Hindlimb muscle (tissue), 1 donor: ENCODE data around the gene RESP18. TPM values are rescaled to one million over a fixed set of nuclear protein-coding genes. Genes with fewer than 3 reads are reported as not detected.
A peak's percentile ranks its signal among the peaks of the same experiment; 100 is the strongest.
"Not testable (repeated sequence)": the region's sequence is repeated elsewhere in the genome, so short reads cannot be mapped to it uniquely, and the experiment has no call there.

Experiments
- DNase-seq: peaks from one replicate; pipeline ENCODE4 v3.0.0-alpha.2; 2013
- polyA plus RNA-seq: library from polyadenylated mRNA; unstranded; fragments of 120-200 nt; gene quantifications from one replicate; pipeline ENCODE4 v1.2.1, GENCODE V29; 2013; ENCODE audit not compliant: insufficient read length

RESP18 gene
- polyA plus RNA-seq, 1 donor, result not detected

DNA sequence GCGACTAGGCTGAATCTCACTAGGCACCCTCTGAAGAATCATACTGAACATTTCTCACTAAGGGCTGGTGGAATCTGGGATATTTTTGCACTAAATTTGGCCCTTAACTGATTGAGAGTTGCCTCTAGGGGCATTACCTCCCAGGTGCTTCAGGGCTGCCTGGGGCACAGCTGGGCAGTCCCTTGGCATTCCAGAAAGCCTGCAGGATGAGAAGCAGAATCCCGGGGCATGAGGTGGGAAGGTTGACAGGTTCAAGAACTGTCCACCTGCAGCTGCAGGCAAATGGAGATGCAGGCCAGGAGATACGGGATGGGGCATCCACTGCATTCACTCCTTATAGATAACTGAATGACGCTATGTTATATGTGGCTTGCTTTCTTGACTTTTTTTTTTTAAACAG is 7.4 kb downstream of the RESP18 start:
- no peak for DNase-seq

DNA sequence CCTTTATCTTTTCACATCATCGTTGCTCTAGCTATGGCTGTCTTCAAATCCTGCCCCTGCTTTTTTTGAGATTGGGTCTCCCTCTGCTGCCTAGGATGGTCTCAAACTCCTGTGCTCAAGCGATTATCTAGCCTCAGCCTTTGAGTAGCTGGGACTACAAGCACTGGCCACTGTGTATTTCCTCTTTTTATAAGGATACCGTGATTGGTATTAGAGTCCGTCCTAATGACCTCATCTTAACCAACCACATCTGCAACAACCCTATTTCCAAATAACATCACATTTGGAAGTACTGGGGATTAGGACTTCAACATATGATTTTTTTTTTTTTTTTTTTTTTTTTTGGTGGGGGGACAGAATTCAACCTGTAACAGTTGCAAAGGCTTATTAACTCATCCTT is 9.1 kb downstream of the RESP18 start:
- DNase-seq, result no peak

DNA sequence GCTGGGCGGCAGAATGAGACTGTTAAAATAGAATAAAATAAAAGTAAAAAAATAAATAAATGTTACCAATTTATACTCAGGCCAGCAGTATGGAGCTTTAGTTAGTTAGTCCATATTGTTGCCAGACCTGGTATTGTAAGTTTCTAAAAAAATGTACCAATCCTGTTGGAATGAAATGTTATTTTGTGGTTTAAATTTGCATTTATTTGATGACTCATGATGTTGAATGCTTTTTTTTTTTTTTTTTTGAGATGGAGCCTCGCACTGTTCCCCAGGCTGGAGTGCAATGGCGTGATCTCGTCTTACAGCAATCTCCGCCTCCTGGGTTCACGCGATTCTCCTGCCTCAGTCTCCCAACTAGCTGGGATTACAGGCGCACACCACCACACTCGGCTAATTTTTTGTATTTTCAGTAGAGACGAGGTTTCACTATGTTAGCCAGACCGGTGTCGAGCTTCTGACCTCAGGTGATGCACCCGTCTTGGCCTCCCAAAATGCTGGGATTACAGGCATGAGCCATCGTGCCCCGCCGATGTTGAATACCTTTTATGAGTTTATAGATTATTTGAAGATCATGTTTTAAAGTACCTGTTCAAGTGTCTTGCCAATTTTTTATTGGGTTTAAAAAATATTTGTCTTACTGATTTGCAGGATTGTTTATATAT is 17.6 kb downstream of the RESP18 start:
- DNase-seq, result no peak

DNA sequence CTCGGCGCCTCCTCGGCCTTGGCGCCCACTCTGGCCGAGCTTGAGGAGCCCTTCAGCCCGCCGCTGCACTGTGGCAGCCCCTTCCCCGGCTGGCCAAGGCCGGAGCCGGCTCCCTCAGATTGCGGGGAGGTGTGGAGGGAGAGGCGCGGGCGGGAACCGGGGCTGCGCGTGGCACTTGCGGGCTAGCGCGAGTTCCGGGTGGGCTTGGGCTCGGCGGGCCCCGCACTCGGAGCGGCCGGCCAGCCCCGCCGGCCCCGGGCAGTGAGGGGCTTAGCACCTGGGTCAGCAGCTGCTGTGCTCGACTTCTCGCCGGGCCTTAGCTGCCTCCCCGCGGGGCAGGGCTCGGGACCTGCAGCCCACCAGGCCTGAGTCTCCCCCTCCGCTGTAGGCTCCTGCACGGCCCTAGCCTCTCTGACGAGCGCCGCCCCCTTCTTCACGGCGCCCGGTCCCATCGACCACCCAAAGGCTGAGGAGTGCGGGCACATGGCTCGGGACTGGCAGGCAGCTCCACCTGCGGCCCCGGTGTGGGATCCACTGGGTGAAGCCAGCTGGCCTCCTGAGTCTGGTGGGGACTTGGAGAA is 19.8 kb downstream of the RESP18 start:
- not testable (repeated sequence) for DNase-seq

DNA sequence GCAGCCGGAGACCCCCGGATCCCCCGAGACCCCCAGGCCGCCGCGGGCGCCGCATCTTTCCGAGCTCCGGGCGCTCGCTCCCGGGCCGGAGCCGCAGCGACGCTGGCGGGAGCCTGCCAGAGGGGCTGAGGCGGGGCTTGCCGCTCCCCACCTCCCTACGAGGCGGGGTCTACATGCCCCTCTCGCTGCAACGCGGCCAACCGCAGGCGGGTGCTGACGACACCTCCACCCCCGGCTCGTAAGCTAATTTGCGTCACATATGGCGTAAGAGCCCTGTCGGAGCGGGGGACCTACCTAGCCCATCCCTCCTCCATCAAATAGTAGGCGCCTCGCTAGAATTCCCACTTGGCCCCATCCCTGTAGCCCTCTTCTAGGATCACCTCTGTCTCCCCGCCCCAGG is 23.3 kb downstream of the RESP18 start, which contains the start of gene PTPRN:
Gene PTPRN (minus strand): TSS at position 124 of the 400 bp plus-strand sequence. CDS start 69 bp downstream, at position 55.
- no peak for DNase-seq

DNA sequence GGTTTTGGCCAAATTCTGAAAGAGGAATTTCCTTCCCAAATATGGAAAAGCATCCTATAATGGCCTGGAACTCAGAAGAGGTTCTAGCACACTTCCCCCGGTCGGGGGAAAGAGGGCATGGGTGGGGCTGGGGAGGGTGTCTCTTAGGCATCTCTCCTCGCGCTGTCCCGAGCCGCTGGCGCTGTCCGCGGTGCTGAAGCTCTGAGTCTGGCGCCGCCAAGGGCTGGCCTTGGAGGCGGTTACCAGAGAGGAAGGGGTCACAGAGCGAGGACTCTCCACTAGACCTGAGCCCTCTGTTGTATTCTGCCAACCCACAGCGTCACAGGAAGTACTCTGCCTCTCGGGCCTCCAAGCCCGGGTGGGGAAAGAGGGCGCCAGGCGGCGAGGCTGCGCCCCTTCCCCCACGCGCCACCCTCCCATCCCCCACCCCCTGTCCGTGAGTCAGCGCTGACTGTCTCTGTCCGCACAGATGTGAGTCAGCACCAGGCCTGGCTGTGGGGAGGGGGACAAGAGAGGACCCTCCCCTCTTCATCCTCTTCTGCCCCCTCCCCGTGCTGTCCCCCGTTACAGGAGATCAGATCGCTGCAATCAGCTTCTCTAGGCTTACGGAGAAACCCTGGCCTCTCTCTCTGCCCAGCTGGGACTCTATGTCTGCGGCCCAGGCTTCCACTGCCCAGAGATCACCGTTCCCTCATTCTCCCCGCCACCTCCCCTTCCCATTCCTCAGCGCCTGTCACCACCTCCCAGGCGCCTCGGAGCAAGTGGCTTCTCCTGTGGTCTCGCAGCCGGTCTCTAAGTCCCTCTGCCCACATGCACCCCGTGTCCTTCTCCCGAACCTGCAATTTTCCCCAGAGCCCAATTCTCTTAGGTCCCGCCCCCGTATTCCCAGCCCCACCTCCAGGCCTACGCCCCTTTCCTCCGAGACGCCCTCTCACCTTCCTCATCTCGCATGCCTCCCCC is 24.1 kb downstream of the RESP18 start:
- peak; percentile 69 for DNase-seq

DNA sequence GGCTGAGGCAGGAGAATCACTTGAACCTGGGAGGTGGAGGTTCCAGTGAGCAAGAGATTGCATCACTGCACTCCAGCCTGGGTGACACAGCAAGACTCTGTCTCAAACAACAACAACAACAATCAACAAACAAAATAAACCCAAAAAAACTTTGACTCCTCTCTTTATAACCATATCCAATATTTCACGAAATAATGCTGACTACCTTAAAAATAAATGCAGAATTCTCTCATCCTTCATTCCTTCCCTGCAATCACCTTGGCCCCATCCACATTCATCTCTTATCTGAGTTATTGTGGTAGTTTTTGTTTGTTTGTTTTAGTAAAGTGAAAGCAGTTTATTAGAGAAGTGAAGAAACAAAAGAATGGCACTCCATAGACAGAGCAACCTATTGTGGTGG is 26.5 kb downstream of the RESP18 start:
- no peak for DNase-seq

DNA sequence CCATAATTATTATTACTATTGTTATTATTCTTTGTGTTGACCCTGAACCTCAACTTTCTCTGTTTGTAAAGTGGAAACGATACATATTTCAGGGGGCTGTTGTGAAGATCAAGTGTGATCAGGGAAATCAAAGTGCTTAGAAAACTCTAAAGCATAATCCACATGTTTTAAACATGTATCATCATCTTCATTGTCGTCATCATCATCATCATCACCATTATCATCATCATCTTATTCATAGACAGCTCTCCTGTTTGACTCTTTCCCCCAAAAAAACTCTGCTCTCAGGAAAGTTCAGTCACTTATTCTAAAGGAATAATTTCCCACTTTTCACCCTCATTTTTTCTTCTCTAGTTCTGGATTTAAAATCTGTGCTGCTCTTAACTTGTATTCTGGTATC is 28.3 kb downstream of the RESP18 start:
- no peak for DNase-seq

DNA sequence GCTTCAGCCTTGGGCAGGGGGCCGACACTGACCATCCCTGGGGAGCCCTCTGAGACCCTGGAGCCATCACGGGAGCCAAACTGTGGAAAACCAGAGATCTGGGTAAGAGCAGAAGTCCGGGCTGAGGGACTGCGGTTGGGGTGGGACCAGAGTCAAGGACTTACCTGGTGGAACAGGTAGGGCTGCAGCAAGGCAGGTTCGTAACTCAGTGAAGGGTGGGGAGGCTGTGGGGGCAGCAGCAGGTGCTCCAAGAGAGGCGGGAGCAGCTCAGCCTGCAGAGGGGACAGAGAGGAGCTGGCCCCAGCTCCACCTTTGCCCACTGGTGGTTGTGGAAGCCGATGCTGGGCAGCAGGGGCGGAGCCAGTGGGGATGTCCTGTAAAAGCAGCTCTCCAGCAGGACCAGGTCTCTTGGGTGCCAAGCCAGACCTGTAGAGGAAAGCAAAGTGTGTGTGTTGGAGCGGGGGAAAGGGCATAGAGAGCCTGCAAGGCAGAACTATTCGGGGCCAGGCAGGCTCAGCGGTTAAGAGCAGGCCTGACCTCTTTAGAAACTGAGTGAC is 30.1 kb downstream of the RESP18 start:
- DNase-seq, result no peak

DNA sequence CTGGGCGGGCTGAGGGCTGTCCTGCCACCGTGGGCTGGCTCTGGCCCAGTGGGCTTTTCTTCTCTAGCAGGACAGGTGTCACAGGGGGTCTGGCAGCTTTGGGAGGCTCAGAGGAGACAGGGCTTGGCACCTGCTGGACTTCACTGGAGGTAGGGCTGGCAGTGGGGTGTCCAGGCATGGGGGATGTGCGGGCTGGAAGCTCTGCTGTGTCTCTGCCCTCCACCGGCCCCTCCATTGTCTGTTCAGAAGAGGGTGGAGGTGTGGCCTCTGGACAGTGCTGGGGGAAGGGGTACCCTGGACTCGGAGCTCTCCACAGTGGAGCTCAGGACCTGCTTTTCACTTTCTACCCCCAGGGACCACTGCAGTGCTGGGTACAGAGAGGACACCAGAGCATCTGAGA is 32.5 kb downstream of the RESP18 start:
- DNase-seq, result no peak

DNA sequence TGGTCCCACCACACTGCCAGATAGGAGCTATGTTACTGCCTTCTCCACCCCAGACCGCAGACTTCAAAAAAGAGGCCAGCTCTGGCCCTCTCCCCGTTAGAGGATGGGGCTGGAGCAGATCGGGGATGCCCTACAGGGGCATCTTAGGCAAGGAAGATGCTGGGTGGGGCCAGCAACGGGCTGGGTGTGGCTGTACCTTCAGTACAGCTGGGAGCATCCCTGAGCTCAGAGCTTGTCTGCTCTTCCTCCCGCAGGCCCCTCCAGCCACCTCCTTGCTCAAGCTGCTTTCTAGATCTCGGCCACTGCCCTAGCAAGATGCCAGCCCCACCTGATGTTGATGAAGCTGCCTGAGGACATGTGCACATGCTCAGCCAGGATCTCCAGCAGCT is 33.2 kb downstream of the RESP18 start:
- DNase-seq, result no peak

DNA sequence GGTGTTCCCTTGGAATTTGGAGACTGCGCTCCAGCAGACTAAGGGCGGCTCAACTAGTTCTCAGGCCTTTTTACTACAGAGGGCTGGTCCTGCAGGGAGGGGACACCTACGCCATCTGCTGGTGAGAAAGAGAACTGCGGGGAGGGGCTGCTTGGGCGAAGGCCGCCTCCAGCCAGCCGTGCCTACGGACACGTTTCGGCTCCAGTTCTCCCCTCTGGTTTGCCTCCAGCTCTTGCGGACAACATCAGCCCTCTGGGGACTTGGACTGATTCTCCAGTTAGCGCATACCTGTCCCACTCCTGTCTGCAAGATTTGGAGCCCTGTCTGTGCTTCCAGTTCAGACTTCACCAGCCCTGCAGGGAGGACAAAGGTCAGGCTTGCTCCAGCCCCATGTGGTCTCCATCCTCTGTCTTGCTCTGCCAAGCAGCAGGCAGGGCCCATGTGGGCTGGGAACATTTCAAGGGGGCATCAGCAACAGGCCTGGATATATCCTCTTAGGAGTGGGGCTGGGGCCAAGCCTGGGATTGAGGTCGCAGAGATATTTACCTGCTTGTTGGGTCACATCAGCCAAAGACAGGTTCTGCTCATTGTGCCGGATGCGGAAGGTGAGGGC is 33.7 kb downstream of the RESP18 start:
- DNase-seq, result peak; percentile 81

DNA sequence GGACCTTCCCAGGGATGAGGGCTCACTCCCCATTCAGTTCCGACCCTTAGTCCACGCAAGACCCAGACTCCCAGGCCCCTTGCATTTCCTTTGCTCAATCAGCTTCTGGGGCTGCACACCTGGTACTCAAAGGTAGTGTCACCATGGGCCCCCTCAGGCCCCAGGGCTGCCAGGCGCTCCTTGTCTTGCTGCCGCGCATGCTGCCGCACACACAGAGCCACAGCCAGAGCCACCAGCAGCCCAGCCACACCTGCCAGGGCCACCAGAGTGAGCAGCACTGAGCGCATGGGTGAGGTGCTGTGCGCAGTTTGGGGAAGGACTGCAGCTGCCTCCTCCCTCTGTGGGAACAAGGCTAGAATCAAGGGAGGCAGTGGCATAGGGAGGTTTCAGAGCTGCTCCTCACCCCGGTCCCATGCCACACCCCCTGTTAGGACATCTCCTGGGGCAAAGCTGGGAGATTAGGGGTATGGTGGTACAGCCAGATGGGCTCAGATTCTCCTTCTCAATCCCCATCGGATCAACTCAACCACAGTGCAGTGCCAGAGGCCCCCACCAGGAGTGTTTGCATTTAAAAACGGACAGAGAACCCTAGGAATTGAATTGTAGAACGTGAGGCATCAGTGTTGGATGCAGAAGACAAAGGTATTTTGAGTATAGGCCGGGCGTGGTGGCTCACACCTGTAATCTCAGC is 34.6 kb downstream of the RESP18 start:
- no peak for DNase-seq

DNA sequence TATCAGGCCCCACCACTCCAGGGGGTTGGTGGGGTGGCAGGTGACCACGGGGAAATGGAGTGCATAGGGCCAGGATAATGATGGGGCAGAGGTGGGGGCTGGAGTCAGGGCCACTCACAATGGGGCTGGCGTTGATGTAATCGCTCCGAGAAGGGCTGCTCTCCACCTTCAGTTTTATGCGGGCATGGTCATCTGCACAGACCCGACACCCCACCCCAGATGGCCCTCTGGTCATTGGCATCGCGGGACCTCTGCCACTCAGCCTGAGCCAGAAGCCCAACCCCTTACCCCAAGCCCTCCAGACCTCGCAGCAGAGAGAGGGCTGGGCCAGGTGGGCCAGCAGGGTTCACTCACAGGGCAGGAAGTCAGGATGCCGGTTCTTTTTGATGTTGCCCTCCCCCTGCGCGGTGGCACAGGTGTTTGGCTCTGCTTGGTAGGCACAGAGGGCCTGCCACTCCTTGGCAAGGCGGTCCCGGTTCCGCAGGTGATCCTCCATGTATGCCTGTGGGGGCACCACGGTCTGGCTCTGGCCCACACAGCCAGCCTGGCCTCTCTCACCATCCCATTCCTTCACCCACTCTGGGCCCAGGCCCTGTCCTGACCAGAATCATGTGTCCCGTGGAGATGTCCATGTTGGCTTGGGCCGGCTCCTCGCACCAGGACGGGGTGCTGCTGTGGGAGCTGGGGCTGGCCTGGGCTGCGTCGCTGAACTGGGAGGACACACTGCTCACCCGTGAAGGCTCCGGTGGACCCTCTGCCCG is 35.7 kb downstream of the RESP18 start:
- no peak for DNase-seq

DNA sequence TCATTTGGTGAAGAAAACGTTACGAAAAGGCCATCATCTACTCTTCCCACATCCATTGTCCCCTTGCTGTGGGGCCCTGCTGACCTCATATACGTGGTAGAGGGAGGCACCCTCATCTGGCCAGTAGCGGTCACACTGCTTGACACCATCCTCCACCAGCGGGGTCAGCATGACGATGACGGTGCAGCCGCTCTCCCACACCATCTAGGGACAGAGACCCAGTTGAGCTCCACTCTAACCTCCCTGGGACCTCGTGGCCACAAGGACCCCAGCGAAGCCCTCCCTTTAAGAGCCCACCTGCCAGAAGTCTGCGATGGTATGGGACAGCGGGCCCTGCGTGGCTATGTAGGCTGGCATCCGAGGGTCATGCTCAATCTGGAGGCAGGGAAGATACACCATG is 36.4 kb downstream of the RESP18 start:
- DNase-seq, result no peak

DNA sequence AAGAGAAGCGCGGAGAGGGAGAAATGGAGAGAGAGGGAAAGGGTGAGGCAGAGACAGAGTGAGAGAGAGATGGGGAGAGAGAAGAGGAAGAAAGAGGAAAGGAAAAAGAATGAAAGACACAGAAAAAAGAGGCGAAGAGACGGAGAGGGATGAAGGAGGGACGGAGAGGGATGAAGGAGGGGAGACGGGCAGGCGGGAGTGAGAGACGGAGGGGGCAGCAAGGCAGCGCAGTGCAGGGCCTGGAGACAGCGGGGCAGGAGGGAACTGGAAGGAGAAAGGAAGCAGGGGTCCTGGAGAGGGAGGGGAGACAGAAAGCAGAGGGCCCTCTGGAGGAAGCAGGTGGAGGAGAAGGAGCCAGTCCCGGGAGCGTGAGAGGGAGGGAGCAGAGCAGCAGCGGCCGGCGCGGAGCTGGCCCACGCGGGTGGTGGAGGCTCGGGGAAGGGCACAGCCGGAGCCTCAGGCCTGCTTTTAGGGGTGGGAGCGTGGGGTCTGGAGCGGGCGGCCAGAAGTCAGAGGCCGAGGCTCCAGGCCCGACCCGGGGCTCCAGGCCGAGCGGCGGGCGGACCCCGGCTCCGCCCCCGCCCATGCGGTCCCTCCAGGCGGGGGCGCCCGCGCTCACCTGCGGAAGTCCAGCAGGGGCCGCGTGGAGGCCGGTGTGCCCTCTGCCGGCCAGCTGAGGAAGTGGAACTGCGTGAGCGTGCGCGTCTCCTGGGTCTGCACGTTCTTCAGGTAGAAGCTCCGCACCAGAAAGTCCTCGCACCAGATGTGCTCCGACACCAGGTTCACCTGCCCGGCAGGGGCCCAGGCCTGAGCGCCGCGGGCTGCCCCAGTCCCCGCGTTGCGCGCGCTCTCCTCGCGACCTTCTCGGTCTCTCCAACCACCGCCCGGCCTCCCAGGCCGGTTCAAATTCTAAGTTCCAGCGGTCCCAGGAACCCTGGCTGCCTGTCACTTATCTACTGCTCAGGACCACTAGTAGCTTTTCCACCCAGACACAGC is 37.9 kb downstream of the RESP18 start:
- DNase-seq, result peak; percentile 90

DNA sequence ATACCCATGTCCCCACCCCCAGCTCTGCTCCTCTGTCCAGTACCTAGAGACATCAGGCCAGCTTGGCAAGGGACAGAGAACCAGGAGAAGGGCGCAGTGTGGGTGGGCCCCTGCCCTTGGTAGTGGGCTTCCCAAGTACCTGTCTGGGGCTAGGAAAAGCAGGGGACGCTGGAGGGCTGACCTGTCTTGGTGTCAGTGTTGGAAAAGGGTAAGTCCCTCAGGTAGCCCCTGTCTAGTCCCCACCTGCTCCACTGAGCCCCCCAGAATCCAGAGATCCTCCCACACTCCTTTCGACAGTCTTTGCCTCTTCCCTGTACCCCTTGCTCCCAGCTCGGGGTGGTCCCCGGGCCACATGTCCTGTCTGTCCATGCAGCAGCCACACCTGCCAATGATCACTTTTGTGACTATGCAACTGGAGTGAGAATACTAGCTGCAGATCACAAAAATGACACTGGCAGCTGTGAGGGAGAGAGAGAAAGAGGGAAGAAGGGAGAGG is 38.8 kb downstream of the RESP18 start:
- no peak for DNase-seq

DNA sequence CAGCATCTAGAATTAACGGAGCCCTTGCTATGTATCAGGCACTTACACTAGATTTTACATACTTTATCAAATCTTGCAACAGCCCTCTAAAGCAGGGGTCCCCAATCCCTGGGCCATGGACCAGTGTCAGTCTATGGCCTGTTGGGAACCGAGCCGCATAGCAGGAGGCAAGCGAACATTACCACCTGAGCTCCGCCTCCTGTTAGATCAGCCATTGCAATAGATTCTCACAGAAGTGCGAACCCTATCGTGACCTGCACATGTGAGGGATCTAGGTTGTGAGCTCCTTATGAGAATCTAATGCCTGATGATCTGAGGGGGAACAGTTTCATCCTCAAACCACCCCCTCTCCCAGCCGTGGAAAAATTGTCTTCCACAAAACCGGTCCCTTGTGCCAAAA is 39.9 kb downstream of the RESP18 start:
- no peak for DNase-seq

DNA sequence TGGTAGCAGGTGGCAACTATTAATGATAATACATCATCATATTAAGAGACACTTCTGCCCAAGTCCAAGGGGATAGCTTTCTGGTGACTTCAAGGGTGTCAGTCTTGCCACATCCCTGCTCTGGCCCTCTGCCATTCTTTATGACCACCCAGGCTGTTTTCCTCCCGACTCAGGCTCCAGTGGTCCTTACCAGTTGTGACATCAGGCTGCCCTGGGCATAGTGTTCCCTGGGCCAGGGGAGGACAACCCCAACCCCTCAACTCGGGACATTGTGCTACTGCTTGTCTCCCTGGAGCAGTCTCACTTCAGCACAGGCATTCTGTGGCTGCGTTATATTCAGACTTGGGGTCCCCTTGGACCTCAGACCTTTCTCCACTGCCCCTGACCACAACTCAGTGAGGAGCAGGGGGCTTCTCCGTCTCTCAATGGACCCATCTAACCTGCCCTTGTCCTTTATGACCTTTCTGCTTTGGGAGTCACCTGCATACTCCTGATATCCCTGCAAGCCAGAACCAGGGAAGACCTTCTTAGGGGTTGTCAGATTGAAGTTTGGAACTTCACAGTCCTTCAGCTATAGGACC is 40.5 kb downstream of the RESP18 start:
- DNase-seq, result no peak
